Activated naive CD4-positive, alpha-beta T cell treated with Interleukin-2 at 50 U/mL for 16 hours (primary cell): ENCODE data around the gene GIPC2.
"Not testable (repeated sequence)": the region's sequence is repeated elsewhere in the genome, so short reads cannot be mapped to it uniquely, and the experiment has no call there.

Experiments
- DNase-seq: peaks from one replicate; pipeline ENCODE4 v3.0.0-alpha.2; 2020

Gene GIPC2

DNA sequence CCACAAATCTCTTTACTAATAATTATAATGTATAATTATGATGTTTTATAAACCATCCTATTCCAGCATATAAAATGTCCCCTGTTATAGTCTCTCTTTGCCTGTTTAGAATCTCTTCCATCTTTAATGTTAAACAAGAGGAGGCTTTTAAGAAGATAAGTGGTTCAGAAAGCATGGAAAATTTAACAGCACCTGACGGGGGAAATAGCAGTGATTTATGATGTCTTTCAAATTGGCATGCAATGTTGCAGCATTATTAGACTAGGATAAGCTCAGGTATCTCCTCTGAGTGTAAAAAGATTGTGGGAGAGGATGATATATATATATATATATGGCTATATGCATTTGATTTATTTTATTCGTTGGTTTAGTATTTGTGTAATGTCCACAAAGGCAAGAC is 24.4 kb downstream of the GIPC2 start:
- no peak for DNase-seq

- no peak for DNase-seq
Observed at GRCh38 chr1:78070758-78071157, 25.0 kb downstream of the GIPC2 start.

GRCh38 chr1:78071696-78072095 is 25.9 kb downstream of the GIPC2 start:
- no peak for DNase-seq

GRCh38 chr1:78072216-78072615 is 26.4 kb downstream of the GIPC2 start:
- DNase-seq, result no peak

GRCh38 chr1:78073441-78073840 is 27.7 kb downstream of the GIPC2 start:
- DNase-seq, result no peak

- DNase-seq, result no peak
Observed at GRCh38 chr1:78075621-78076020, 29.9 kb downstream of the GIPC2 start.

GRCh38 chr1:78078358-78078757 is 32.6 kb downstream of the GIPC2 start:
- no peak for DNase-seq

DNA sequence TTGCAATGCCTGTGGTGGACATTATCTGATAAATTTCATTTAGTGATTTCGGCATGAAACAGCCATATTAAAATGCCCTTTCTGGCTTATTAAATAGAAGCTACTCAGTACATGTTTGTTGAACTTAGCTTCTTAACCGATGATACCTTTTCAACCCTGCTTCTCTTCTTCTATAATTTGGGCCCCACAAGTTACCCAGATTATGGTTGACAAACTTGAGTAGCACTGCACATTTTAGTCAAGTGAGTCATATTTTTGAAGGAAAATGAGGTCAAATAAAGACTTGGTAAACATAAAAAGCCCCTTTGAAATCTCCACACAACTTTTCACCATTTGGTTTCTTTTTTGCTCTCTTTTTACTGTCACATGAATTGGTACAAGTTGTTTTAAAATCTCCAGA is 33.8 kb downstream of the GIPC2 start:
- DNase-seq, result no peak

- DNase-seq, result no peak
Observed at GRCh38 chr1:78080767-78081166, 35.0 kb downstream of the GIPC2 start.

GRCh38 chr1:78081980-78082860 is 36.5 kb downstream of the GIPC2 start:
- no peak for DNase-seq

DNA sequence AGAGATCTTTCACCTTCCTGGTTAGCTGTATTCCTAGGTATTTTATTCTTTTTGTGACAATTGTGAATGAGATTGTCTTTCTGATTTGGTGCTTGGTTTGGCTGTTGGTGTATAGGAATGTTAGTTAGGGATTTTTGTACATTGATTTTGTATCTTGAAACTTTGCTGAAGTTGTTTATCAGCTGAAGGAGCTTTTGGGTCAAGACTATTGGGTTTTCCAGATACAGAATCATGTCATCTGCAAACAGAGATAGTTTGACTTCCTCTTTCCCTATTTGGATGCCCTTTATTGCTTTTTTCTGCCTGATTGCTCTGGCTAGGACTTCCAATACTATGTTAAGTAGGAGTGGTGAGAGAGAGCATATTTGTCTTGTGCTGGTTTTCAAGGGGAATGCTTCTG is 38.9 kb downstream of the GIPC2 start:
- not testable (repeated sequence) for DNase-seq

GRCh38 chr1:78086697-78087096 is 40.9 kb downstream of the GIPC2 start:
- no peak for DNase-seq

DNA sequence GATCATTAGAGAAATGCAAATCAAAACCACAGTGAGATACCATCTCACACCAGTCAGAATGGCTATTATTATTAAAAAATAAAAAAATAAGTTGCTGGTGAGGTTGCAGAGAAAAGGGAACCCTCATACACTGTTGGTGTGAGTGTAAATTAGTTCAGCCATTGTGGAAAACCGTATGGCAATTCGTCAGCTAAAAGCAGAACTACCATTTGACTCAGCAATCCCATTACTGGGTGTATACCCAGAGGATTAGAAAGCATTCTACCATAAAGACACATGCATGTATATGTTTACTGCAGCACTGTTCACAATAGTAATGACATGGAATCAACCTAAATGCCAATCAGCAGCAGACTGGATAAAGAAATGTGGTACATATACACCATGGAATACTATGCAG is 42.2 kb downstream of the GIPC2 start:
- no peak for DNase-seq

GRCh38 chr1:78088486-78088885 is 42.7 kb downstream of the GIPC2 start:
- DNase-seq, result no peak

GRCh38 chr1:78089010-78089409 is 43.2 kb downstream of the GIPC2 start:
- no peak for DNase-seq

DNA sequence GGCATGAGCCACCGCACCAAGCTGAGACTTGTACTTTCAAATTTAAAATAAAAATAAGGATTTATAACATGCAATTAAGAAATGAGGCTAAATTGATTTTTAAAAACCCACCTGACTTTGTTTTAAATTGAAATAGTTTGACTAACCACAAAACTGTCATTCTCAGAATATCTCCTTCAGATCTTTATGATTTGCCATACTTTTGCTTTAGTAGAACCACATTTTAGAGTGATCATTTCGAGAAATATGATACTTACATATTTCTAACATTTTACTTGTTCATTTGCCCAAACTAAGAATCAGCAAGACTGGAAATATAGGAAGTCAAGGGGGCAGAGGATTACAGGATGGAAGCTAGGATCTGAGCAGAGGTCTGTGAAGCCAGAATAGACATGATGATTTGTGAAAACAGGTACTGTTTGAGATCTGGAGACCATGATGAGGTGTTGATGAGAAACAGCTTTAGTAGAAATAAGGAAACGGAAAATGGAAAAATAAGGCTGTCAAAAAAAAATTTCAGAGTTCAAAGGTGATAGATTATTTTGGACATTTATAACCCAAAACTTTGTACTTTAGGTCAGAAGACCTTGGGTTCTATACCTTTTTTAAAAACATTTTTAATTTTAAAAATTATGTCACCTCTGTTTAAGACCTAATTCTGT is 44.8 kb downstream of the GIPC2 start:
- DNase-seq, result no peak

GRCh38 chr1:78091215-78091813 is 45.5 kb downstream of the GIPC2 start:
- no peak for DNase-seq

- no peak for DNase-seq
Observed at GRCh38 chr1:78091886-78092285, 46.1 kb downstream of the GIPC2 start.

DNA sequence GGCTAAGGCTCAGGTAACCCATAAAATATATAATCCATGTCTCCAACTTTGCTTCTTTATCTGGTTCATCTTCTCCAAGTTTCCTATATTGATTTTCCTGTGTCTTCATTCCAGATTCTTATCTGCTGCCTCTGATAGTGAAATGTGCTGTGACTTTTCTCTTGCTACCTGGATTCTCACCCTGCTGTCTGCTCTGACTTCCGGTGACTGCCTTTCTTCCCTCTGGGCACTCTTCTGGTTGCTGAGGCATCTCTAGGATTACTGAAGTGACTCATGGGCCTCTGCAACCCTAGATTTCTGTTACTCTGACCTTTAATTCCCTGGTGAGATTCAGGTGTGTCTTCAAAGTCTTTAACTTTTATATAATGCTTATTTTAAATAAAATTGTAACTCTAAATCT is 46.9 kb downstream of the GIPC2 start:
- DNase-seq, result no peak

GRCh38 chr1:78093560-78093959 is 47.8 kb downstream of the GIPC2 start:
- no peak for DNase-seq

DNA sequence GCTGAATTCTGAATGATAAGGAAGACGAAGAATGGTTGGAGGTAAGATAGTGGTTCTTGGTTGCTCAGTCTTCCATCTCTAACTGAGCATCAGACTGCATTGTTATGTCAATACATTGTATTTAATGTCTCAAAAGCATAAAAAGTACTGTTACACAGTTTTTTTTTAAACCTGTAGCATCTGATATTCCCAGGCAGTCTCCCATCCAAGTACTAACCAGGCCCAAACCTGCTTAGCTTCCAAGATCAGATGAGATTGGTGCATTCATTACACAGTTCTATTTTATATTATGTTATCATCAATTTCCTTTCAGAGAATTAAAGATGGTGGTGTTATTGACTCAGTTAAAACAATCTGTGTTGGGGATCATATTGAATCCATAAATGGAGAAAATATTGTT is 48.9 kb downstream of the GIPC2 start:
- no peak for DNase-seq

GRCh38 chr1:78095593-78095992 is 49.8 kb downstream of the GIPC2 start:
- DNase-seq, result no peak

DNA sequence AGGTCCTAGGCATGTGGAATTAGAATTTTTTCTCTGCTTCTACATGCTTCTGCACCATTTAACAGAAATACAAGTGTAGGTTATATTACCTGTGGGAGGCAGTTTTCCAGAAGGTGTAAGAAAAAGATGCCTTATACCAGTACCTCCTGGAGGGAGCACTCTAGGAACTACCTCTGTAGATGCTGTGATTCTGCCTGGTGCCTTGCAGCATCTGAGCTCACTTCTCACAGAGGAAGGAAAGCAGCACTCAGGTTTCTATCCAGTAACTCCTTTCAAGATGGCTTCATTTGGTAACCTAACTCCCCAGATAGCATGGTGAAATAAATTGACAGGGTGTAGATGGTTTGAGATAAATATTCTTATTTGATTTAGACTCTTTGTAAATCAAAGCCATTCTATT is 50.3 kb downstream of the GIPC2 start:
- no peak for DNase-seq

GRCh38 chr1:78096976-78097375 is 51.2 kb downstream of the GIPC2 start:
- DNase-seq, result no peak
